ENCODE measurements around the gene UST.

The UST gene

DNA sequence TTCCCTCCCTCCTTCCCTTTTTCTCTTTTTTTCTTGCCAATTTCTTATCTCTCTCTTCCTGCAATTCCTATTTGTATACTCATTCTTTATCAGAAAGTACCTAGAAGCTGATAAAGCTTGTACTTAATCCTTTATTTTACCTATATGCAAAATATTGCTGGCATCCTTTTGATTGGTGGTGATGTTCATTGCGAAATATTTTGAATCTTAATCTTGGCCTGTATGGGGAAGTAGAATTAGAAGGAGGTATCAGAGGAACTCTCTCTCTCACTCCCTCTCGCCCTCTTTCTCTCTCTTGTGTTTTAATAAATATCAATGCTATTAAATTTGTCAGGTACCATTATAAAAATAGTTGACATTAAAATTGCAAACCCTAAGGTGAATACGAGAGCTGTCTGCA, 52.8 kb downstream of the UST start:
- DNase-seq (ENCODE audit: low read depth in 1 of 2, low spot score in 1 of 2), result no peak

DNA sequence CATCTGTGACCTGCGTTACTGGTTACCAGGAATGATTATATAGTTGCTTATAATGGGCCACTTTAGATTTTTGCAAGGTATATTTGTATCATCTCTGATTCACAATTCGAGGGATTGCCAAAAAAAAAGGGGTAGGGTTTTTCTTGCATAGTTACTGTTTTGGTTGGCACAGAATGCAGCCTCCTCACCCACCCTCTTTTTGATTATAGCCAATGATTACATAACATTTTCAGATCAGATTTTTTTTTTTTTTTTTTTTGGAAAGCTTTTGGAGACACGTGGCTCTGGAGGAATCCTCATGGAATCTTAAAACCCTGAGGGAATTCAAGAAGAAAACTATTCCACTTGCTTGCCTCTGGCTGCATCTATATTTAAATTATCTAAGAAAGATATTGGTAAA, 53.7 kb downstream of the UST start:
- no peak for DNase-seq (ENCODE audit: low read depth in 1 of 2, low spot score in 1 of 2)

DNA sequence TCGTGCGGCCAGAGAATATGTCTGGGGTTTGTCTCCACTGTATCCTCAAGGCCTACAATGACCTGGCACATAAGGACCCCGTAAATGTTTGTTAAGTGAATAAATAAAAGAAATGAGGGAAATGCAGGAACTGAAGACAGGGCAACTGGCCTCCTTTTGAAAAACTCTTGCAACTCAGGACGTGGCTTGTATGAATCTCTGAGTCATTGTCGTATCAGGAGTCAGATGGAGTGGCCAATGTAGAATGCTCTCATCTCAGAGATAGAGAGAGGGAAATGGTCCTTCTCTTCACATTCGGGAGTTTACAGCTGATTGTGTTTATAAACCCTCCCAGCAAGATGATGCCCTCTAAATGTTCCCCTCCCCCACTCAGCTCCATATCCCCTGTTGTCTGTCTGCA, 57.1 kb downstream of the UST start:
- DNase-seq (ENCODE audit: low read depth in 1 of 2, low spot score in 1 of 2), result no peak

DNA sequence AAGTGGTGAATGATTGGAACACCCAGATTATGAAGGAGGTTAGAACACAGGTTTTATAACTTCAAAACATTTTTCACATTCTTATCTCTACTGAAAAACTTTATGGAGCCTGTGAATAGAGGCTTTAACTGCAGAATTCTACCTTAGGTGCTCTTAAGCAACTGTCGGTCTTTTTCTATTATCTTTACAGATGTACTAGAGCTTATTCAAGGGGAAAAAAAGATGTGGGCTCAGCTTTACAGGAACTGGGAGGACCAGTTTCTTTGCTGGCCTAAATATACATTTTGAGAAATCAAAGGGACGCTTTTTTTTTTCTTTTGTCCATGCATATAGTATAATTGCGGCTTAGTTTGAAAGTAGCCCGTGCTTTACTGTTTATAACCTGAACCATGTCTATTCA, 58.9 kb downstream of the UST start:
- no peak for DNase-seq (ENCODE audit: low read depth in 1 of 2, low spot score in 1 of 2)

DNA sequence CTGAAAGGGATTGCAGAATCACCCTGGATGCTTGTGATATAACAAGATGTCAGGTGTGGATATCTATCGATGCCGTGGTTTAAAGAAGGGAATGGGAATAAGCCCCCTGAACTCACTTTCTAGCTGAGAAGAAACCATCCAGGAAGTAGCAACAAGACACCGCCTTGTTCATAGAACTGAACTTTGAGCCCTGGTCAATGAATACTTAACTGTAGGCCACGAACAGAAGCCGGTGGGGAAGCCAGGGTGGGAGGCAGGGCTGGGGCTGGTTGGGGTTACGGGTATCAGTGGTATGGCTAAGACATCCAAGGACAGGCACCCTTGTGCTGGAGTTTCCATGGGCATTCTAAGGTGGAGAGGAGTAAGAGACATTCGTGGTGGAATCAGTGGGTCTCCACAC, 61.0 kb downstream of the UST start:
- no peak for DNase-seq (ENCODE audit: low read depth in 1 of 2, low spot score in 1 of 2)

DNA sequence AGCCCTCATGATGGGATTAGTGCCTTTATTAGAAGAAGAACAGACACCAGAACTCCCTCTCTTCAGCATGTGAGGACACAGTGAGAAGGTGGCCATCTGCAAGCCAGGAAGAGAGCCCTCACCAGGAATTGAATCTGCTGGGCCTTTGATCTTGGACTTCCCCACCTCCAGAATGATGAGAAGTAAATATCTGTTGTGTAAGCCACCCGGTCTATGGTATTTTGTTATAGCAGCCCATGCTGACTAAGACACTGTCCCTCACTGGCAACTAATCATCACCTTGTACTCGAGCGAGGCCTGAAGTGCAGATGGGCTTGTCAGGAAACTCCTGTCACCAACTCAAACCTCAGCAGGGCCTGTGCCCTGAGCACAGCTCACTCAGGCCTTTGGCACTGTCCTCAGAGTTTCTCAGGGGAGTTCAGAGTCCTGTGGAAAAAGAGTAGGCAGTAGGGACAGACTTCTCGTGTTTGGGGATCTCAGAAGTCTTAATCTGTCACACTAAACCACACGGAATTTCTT, 62.0 kb downstream of the UST start:
- no peak for DNase-seq (ENCODE audit: low read depth in 1 of 2, low spot score in 1 of 2)

DNA sequence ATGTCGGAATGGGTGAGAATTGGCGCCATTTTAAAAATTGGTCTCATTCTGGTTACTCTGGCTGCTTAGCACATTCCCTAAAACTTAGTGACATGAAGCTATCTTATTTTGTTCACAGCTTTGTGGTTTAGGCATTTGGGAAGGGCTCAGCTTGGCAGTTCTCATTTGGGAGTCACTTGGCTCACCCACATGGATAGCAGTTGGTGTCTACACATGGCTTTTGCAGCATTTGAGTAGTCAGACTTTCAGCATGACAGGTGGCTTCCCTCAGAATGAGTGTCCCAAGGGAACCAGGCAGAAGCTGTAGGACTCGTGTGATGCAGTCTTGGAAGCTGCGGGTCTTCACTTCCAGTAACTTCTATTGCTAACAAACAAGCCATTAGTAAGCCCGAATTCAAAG, 64.6 kb downstream of the UST start:
- no peak for DNase-seq (ENCODE audit: low read depth in 1 of 2, low spot score in 1 of 2)

DNA sequence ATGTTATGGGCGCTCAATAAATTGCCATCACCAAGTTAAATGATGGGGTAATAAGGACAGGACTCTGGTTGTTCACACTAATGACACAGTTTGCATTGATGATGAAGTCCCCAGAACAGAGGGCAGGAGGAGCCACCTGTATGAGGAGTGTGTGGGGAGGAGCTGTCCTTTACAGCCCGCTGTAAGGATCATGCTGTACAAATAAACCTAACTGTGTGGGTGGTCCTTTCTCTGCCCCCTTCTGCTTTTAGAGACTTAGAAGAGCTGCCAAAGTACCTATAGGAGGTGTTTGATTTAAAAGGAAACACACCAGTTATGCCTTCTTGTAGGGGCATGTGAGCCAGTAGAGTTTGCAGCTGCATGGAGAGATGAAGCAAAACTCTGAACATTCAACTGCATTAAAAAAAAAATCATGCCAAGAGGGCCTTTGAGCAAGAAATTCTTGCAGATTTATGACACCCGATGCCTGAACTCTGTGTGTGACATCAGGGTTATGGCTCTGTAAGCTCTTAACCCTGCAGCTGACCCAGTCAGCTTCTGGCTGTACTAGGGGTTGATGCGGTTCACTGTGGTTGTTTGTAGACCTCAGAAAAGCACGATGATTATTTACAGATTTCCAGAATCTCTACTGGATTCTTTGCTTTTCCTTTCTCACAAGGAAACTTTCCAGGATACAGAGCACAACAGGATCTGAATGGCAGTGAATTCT, 67.4 kb downstream of the UST start:
- no peak for DNase-seq (ENCODE audit: low read depth in 1 of 2, low spot score in 1 of 2)

DNA sequence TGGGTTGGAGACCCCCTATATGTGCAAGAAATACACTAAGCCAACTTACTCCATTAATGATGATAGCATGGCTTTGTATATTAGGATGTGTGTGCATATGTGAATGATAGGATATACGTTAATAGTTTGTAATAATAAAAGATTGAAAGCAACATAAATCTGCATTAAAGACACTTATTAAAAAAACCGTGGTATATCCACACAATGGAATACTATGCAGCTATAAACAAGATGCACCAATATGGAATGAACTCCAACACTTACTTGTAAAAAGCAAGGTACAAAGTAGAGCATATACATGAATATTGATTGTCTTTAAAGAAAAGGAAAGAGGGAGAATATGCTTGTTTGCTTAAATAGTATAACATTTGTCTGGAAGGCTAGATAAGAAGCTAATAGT, 68.0 kb downstream of the UST start:
- no peak for DNase-seq (ENCODE audit: low read depth in 1 of 2, low spot score in 1 of 2)

DNA sequence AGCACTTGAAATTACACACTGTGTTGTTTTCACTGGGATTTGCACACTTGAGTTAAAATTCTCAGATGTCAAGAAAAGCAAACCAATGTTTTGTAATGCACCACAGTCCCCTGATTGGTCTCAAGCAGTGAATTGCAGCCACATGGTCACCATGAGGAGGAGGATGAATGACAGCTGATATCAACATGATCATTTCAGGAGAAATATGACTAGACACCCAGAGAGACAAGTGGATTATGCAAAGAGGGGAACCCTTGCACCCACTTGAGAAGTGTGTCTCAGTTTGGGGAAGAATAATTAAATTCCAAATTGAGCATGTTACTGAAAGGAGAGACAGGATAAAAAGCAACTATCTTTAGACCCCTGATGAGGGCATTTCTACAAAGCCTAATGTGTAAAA, 69.3 kb downstream of the UST start:
- DNase-seq (ENCODE audit: low read depth in 1 of 2, low spot score in 1 of 2), result no peak

DNA sequence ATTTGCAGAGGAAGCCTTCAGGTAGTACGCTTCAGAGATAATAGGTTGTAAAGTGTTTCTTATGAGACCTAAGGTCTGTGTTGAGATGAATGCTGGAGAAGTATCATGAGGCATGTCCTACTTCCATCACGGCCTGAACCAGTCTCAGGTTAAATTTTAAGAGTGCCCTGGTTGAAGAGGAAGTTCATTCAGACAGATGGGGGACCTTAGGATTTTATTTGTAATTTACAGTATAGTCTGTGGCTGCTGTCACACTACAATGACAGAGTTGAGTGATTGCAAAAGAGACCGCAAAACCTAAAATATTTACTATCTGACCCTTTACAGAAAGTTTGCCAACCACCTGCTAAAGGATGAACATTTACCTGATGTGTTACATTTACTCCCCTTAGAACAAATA, 70.9 kb downstream of the UST start:
- DNase-seq (ENCODE audit: low read depth in 1 of 2, low spot score in 1 of 2), result no peak

DNA sequence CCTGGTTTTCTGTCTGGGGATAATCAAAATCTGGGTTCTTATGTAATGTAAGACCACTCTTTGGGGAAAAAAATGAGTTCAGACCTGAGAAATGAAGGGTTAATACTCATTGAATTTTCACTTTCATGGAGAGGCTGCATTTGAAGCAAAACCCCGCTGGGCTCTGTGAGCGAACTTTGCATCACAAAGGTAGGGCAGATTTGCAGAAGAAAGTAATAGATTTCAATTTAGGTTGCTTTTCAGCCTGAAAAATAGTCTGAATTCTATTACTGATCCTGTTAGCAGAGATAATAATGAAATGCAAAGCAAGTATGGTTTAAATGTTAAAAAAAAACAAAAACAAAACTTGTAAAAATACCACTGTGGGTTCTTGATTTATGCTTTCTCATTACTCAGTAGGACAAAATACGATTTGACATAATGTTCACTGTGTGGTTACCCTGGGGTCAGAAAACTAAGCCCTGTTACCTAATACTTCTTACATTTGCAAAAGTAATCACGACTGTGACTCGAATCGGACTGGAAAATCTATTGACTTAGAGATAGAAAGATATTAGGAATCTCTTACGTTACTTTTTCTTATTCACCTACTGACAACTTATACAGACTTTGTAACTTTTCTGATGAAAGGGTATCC, 72.2 kb downstream of the UST start:
- no peak for DNase-seq (ENCODE audit: low read depth in 1 of 2, low spot score in 1 of 2)

DNA sequence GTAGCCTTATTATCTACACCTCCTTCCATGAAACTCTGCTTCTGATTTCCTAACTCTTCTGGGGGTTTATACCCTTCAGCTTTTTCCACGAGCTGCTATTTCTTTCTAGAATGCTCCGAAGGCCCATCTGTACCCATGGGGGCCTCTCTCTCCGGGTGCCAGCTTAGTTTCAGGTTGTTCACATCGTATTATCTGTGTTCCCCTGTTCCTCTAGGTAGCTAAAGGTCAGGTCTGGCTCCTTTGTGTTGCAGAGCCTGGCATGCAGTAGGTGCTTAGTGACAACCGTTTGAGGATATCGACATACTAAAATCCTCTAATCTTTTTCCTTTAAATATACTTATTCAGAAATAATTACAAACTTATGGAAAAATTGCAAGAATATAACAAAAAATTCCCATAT, 73.0 kb downstream of the UST start:
- no peak for DNase-seq (ENCODE audit: low read depth in 1 of 2, low spot score in 1 of 2)

DNA sequence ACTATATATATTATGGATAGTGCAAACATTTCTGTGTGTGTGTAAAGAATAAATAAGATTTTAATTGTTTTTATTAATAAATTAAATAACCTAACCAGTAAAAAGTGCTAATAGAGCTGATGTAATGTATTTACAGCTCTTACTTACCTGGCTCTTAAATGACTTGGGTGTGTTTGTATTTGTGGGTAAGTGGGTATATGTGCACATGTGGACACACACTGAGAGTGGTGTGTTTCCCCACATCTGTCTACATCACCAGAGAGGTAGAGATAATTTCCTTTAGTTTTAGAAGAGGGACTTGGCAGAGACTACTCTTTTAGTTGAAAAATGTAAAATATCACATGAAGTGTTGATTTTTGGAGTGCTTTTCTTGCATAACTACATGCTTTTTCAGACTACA, 76.0 kb downstream of the UST start:
- no peak for DNase-seq (ENCODE audit: low read depth in 1 of 2, low spot score in 1 of 2)

DNA sequence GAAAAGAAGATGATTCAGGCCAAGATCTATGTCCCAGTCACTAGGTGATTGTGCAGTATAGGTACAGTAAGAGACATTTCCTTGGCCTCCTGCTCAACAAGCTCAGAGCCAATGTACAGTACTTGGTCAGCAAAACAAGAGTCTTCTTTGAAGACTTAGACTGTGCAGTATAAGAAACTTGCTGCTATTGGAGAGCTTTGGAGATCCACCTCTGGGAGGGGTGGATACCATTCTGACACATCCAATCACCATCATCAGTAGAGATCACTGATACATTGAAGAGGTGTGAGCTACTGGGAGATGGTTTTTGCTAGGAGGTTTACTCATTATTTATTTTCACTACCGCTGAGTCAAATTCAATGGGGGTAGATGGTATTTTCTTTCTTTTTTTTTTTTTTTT, 77.5 kb downstream of the UST start:
- DNase-seq (ENCODE audit: low read depth in 1 of 2, low spot score in 1 of 2), result no peak

DNA sequence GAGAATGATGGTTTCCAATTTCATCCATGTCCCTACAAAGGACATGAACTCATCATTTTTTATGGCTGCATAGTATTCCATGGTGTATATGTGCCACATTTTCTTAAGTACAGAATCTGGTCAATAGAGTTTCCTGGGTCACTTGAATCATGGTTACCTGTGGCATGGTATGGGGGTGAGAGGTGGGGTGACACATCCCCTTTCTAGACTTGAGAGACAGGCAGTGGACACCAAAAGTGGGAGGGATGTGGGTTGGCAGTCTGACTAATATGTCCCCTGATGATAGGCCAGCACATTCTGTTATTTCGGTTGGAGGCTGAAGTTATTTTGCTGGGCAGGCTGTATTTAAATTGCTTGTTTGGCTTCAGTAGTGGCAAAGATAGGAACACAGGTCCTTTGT, 78.1 kb downstream of the UST start:
- DNase-seq (ENCODE audit: low read depth in 1 of 2, low spot score in 1 of 2), result no peak

DNA sequence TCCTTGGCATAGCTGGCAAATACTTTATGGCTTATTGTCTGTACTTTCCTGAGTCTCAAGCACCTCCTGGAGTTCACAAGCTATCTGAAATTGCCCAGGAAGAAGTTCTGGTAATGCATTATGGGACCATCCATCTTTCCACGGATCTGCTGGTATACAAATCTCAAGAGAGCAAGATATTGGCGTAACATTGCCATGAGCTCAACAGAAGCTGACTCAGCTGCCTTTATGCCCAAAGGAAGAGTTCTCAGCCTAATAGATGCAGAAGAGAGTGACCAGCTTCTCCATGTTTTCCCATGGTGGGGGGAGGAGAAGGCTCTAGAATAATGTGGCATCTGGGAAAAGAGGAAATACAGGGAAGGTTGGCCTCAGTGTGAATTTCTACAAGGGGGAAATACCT, 78.7 kb downstream of the UST start:
- DNase-seq (ENCODE audit: low read depth in 1 of 2, low spot score in 1 of 2), result no peak

DNA sequence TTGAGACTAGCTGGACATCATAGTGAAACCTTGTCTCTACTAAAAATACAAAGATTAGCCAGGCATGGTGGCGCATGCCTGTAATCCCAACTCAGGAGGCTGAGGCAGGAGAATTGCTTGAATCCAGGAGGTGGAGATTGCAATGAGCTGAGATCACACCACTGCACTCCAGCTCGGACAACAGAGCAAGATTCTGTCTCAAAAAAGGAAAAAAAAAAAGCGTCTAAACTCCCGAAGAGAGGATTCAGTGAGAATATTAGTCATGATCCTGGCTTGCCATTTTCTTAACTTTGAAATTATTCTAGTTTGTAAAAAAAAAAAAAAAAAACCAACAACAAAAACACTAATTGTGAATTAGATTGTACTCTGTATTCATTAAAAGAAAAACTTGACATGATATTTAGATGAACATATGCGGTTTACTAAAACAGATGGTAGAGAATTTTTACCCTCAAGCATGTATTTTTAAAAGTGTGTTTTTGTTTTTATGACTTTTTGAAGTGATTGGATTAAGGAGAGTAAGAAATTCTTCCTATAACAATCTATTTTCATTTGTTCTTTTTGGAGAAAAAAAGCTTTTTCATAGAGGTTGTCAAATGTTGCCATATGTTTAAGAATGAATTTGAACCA, 80.7 kb downstream of the UST start:
- DNase-seq (ENCODE audit: low read depth in 1 of 2, low spot score in 1 of 2), result no peak

DNA sequence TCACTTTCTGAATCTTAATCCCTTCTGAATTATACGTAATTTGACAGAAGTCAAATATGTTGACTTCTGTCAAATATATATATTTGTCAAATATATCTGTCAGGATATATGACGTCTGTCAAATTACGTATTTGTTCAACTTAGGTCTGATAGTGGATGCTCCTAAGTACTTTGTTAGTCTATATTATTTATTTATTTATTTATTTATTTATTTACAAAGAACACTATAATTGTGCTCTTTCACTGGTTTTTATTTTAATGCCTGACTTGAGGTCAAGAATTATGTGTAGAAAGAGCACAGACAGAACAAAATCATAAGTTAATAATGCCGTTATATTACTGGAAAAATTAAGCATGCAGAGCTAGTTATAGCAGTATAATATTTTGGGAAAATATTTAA, 81.2 kb downstream of the UST start:
- DNase-seq (ENCODE audit: low read depth in 1 of 2, low spot score in 1 of 2), result no peak

DNA sequence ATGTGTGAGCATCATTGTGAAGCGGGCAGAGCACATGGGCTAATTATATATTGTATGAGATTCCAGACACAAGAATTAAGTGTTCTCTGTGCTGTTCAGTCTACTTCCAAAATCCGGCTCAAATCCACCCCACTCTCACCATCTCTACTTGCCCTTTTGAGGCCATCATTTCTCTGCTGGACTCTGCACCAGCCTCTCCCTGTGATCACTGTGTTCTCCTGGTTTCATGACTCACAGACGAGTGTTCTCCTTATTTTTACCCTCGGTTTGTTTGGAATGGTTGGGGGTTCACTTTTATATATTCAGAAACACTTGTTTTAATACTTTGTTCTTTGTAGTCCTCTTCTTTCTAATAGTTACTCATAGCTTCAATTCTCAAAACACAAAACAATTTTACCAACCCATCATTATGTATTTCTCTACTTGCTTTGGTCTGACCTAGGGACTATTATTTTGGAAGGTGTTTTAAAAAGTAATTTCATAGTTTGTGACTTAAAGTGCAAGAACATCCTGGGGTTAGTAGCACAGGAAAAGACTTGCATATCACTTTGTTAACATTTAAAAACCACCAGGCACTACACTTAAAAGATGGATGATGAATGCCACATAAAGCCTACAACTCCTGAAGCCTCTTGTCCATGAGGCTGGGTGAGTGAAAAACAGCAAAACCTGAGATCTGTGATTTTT, 82.7 kb downstream of the UST start:
- DNase-seq (ENCODE audit: low read depth in 1 of 2, low spot score in 1 of 2), result no peak

DNA sequence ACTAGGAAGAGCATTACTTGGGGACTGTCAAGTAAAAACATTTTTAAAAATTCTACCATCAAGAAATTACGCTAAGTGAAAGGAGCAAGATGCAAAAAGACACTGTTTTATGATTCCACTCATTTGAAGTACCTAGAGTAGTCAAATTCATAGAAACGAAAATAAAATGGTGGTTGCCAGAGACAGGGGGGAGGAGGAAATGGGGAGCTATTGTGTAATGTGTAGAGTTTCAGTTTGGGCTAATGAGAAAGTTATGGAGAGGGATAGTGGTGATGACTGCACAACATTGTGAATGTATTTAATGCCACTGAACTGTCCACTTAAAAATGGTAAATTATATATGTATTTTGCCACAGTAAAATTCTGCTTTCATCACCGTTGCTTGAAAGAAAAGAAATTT, 83.8 kb downstream of the UST start:
- no peak for DNase-seq (ENCODE audit: low read depth in 1 of 2, low spot score in 1 of 2)

DNA sequence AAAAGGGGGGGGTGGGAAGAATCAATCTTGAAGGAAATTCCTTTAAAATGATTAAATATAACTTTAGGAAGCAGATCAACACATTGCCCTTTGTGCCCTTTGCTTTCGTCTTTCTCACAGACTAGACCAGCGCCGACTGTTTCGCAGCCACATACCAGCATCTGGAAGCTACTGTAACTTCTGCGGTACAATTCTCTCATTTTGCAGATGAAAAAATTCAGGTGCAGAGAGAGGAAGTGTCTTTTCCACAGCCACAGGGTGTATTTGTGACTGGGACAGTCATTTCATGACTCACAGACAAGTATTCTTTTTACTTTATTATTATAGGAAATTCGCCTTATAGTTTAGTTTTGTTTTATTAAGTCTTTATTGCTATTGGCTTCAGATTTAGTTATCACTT, 84.2 kb downstream of the UST start:
- no peak for DNase-seq (ENCODE audit: low read depth in 1 of 2, low spot score in 1 of 2)

Data from activated T-helper 1 cell treated with anti-CD3 and anti-CD28 coated beads, Interleukin-2, amount 50 U/mL, for 16 hours (primary cell).